K562 (cell line): ENCODE data around the gene FAM120B.

Experiments
- FOS ChIP-seq: IDR thresholded peaks from 3 replicates; pipeline ENCODE4 v1.6.1; 2011; ENCODE audit not compliant: insufficient read length; ENCODE audit errors: extremely low read depth
- HCFC1 ChIP-seq: IDR thresholded peaks from 2 replicates; pipeline ENCODE4 v1.6.1; 2012; ENCODE audit warnings: low read depth, low read length, improper control_type of control experiment
- JUND ChIP-seq, 2 experiments: IDR thresholded peaks; 2 replicates in 1 of 2; 3 replicates in 1 of 2; pipeline ENCODE4 v1.6.1; 2011; ENCODE audit warnings: borderline replicate concordance in 2 of 2, low read depth in 2 of 2, low read length in 2 of 2, improper control_type of control experiment in 1 of 2, missing biosample characterization in 1 of 2, missing genetic modification characterization in 1 of 2, missing genetic modification reagents in 1 of 2
- RAD21 ChIP-seq, 2 experiments: fragments of 250-450 bp in 1 of 2; fragments of 450-650 bp in 1 of 2; sonication (Bioruptor Pico) in 1 of 2; formaldehyde crosslinking in 1 of 2; IDR thresholded peaks in 1 of 2; conservative IDR thresholded peaks in 1 of 2; 2 replicates each; pipeline versions ENCODE4 v1.4.0 to v1.8.0; 2020 to 2022; ENCODE audit warnings: mild to moderate bottlenecking in 2 of 2, moderate library complexity in 1 of 2
- ZBTB8A ChIP-seq: fragments of 450-650 bp; IDR thresholded peaks from 2 replicates; pipeline ENCODE4 v1.6.1; 2018; ENCODE audit warnings: mild to moderate bottlenecking, moderate library complexity; ENCODE audit not compliant: partially characterized antibody
- ZFP36 ChIP-seq: fragments of 150-350 bp; IDR thresholded peaks from 2 replicates; pipeline ENCODE4 v1.6.1; 2018; ENCODE audit warnings: low read length, low read depth; ENCODE audit not compliant: partially characterized antibody
- TF ChIP-seq, protein P1 (sequence below), 3 experiments: IDR thresholded peaks in 2 of 3; conservative IDR thresholded peaks in 1 of 3; 2 replicates each; pipeline ENCODE4 v1.5.1; 2011 to 2012; ENCODE audit warnings: low read length in 3 of 3, mild to moderate bottlenecking in 3 of 3, control low read depth in 2 of 3, improper control_type of control experiment in 1 of 3, inconsistent platforms in 1 of 3, low read depth in 1 of 3, mixed read lengths in 1 of 3, moderate library complexity in 1 of 3; ENCODE audit not compliant: insufficient read depth in 2 of 3
- TF ChIP-seq, protein P2 (sequence below): fragments of 250-450 bp; sonication (Bioruptor Pico); IDR thresholded peaks from 2 replicates; pipeline ENCODE4 v1.8.0; 2022; ENCODE audit warnings: moderate library complexity, mild to moderate bottlenecking, inconsistent platforms

GRCh38 chr6:170369403-170369802 is 62.8 kb downstream of the FAM120B start:
- TF ChIP-seq RAD21 (CRISPR knock-in tag; conservative IDR thresholded peaks at IDR 0.05 in 1 of 2, IDR thresholded peaks at IDR 0.05 in 1 of 2) (no peak), ZBTB8A (no peak), JUND (IDR thresholded peaks at IDR 0.05; ENCODE audit: borderline replicate concordance, low read depth, low read length) (no peak), JUND (tag; IDR thresholded peaks at IDR 0.05; ENCODE audit: borderline replicate concordance, low read depth, low read length) (no peak), FOS (no peak), ZFP36 (no peak), HCFC1 (no peak)
- TF ChIP-seq, protein P1, sequence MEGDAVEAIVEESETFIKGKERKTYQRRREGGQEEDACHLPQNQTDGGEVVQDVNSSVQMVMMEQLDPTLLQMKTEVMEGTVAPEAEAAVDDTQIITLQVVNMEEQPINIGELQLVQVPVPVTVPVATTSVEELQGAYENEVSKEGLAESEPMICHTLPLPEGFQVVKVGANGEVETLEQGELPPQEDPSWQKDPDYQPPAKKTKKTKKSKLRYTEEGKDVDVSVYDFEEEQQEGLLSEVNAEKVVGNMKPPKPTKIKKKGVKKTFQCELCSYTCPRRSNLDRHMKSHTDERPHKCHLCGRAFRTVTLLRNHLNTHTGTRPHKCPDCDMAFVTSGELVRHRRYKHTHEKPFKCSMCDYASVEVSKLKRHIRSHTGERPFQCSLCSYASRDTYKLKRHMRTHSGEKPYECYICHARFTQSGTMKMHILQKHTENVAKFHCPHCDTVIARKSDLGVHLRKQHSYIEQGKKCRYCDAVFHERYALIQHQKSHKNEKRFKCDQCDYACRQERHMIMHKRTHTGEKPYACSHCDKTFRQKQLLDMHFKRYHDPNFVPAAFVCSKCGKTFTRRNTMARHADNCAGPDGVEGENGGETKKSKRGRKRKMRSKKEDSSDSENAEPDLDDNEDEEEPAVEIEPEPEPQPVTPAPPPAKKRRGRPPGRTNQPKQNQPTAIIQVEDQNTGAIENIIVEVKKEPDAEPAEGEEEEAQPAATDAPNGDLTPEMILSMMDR (IDR thresholded peaks at IDR 0.05 in 2 of 3, conservative IDR thresholded peaks at IDR 0.05 in 1 of 3; ENCODE audit: insufficient read depth in 2 of 3, low read depth in 1 of 3, low read length in 3 of 3), result no peak
- TF ChIP-seq, protein P2, sequence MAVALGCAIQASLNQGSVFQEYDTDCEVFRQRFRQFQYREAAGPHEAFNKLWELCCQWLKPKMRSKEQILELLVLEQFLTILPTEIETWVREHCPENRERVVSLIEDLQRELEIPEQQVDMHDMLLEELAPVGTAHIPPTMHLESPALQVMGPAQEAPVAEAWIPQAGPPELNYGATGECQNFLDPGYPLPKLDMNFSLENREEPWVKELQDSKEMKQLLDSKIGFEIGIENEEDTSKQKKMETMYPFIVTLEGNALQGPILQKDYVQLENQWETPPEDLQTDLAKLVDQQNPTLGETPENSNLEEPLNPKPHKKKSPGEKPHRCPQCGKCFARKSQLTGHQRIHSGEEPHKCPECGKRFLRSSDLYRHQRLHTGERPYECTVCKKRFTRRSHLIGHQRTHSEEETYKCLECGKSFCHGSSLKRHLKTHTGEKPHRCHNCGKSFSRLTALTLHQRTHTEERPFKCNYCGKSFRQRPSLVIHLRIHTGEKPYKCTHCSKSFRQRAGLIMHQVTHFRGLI (CRISPR knock-in tag), result no peak
